ENCODE measurements around the gene MYL1.

The MYL1 gene

GRCh38 chr2:210264282-210264681, 50.7 kb downstream of the MYL1 start:
- no peak overlapping the region for H3K4me3 ChIP-seq (ENCODE audit: low read depth in 1 of 2, low read length in 2 of 2)
- H3K36me3 ChIP-seq (ENCODE audit: insufficient read depth, low read length): no peaks in the 10 kb centered on the region
- H3K4me1 ChIP-seq (ENCODE audit: insufficient read depth, low read length): no peaks in the 10 kb centered on the region
- no peaks in the 10 kb centered on the region for H3K9me3 ChIP-seq (ENCODE audit: low read length)
- no peak overlapping the region for H3K27ac ChIP-seq (ENCODE audit: low read depth, low read length)
- H3K27me3 ChIP-seq (ENCODE audit: control insufficient read depth in 1 of 2, insufficient read depth in 2 of 2, low read length in 2 of 2): no peaks in the 10 kb centered on the region
- H3K9ac ChIP-seq (ENCODE audit: low read length): no peak overlapping the region

GRCh38 chr2:210263841-210264240, 51.1 kb downstream of the MYL1 start:
- Histone ChIP-seq H3K27me3 (ENCODE audit: control insufficient read depth in 1 of 2, insufficient read depth in 2 of 2, low read length in 2 of 2) (no peaks in the 10 kb centered on the region), H3K27ac (ENCODE audit: low read depth, low read length) (no peak overlapping the region), H3K9ac (ENCODE audit: low read length) (no peak overlapping the region), H3K4me3 (ENCODE audit: low read depth in 1 of 2, low read length in 2 of 2) (no peak overlapping the region), H3K36me3 (ENCODE audit: insufficient read depth, low read length) (no peaks in the 10 kb centered on the region), H3K4me1 (ENCODE audit: insufficient read depth, low read length) (no peaks in the 10 kb centered on the region), H3K9me3 (ENCODE audit: low read length) (no peaks in the 10 kb centered on the region)

- Histone ChIP-seq H3K27ac (ENCODE audit: low read depth, low read length) (no peak overlapping the region), H3K4me1 (ENCODE audit: insufficient read depth, low read length) (no peaks in the 10 kb centered on the region), H3K4me3 (ENCODE audit: low read depth in 1 of 2, low read length in 2 of 2) (no peak overlapping the region), H3K9ac (ENCODE audit: low read length) (no peak overlapping the region), H3K9me3 (ENCODE audit: low read length) (no peaks in the 10 kb centered on the region), H3K27me3 (ENCODE audit: control insufficient read depth in 1 of 2, insufficient read depth in 2 of 2, low read length in 2 of 2) (no peaks in the 10 kb centered on the region), H3K36me3 (ENCODE audit: insufficient read depth, low read length) (no peaks in the 10 kb centered on the region)
Measured at GRCh38 chr2:210262036-210262435, 52.9 kb downstream of the MYL1 start.

GRCh38 chr2:210259687-210260086, 55.3 kb downstream of the MYL1 start:
- no peaks in the 10 kb centered on the region for H3K27me3 ChIP-seq (ENCODE audit: control insufficient read depth in 1 of 2, insufficient read depth in 2 of 2, low read length in 2 of 2)
- H3K27ac ChIP-seq (ENCODE audit: low read depth, low read length): no peak overlapping the region
- no peaks in the 10 kb centered on the region for H3K9me3 ChIP-seq (ENCODE audit: low read length)
- H3K36me3 ChIP-seq (ENCODE audit: insufficient read depth, low read length): no peaks in the 10 kb centered on the region
- H3K9ac ChIP-seq (ENCODE audit: low read length): no peak overlapping the region
- no peak overlapping the region for H3K4me3 ChIP-seq (ENCODE audit: low read depth in 1 of 2, low read length in 2 of 2)
- H3K4me1 ChIP-seq (ENCODE audit: insufficient read depth, low read length): no peaks in the 10 kb centered on the region

- H3K27me3 ChIP-seq (ENCODE audit: control insufficient read depth in 1 of 2, insufficient read depth in 2 of 2, low read length in 2 of 2): no peaks in the 10 kb centered on the region
- no peak overlapping the region for H3K9ac ChIP-seq (ENCODE audit: low read length)
- H3K9me3 ChIP-seq (ENCODE audit: low read length): no peaks in the 10 kb centered on the region
- H3K36me3 ChIP-seq (ENCODE audit: insufficient read depth, low read length): no peaks in the 10 kb centered on the region
- H3K27ac ChIP-seq (ENCODE audit: low read depth, low read length): no peak overlapping the region
- no peak overlapping the region for H3K4me3 ChIP-seq (ENCODE audit: low read depth in 1 of 2, low read length in 2 of 2)
- no peaks in the 10 kb centered on the region for H3K4me1 ChIP-seq (ENCODE audit: insufficient read depth, low read length)
Measured at GRCh38 chr2:210252699-210253606, 62.0 kb downstream of the MYL1 start.

- H3K36me3 ChIP-seq (ENCODE audit: insufficient read depth, low read length): no peaks in the 10 kb centered on the region
- H3K4me1 ChIP-seq (ENCODE audit: insufficient read depth, low read length): no peaks in the 10 kb centered on the region
- H3K4me3 ChIP-seq (ENCODE audit: low read depth in 1 of 2, low read length in 2 of 2): no peak overlapping the region
- H3K27me3 ChIP-seq (ENCODE audit: control insufficient read depth in 1 of 2, insufficient read depth in 2 of 2, low read length in 2 of 2): no peaks in the 10 kb centered on the region
- H3K9me3 ChIP-seq (ENCODE audit: low read length): no peaks in the 10 kb centered on the region
- no peak overlapping the region for H3K9ac ChIP-seq (ENCODE audit: low read length)
- H3K27ac ChIP-seq (ENCODE audit: low read depth, low read length): no peak overlapping the region
Measured at GRCh38 chr2:210250622-210251021, 64.4 kb downstream of the MYL1 start.

Data from muscle layer of colon (tissue), 2 donors.